ENCODE data around the gene TXNRD1.

DNA sequence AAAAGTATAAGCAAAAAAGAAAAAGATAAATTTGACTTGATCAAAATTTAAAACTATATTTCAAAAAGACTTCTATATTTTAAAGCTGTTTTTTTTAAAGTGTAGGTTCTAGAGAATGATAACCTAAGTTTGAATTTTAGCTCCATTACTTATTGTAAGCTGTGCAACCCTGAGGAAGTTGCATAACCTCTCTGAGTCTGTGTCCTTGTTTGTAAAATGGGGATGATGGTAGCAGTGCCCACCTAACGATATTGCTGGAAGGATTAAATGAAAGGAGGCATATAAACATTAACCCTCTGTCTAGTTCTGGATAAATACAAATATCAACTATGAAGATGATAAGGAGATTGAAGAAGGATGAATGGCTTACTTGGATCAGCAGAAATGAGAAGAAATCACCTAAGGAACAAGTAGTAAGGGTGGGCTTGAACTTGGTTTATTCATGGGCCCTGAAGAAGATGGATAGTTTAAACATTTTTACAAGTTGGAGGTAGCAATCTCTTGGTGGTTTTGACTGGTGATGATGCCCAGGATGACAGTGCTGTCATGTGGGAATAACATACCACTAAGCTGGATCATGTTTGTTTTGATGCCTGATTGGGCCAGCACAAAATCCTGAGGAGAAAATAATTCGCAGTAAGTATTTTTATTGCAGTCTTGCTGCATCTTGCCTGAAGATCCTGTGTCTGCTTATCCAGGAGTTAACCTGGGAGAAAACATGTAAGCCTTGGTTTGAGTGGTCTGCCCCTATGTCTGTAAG is 35.0 kb downstream of the TXNRD1 start:
- TF ChIP-seq, protein P1, sequence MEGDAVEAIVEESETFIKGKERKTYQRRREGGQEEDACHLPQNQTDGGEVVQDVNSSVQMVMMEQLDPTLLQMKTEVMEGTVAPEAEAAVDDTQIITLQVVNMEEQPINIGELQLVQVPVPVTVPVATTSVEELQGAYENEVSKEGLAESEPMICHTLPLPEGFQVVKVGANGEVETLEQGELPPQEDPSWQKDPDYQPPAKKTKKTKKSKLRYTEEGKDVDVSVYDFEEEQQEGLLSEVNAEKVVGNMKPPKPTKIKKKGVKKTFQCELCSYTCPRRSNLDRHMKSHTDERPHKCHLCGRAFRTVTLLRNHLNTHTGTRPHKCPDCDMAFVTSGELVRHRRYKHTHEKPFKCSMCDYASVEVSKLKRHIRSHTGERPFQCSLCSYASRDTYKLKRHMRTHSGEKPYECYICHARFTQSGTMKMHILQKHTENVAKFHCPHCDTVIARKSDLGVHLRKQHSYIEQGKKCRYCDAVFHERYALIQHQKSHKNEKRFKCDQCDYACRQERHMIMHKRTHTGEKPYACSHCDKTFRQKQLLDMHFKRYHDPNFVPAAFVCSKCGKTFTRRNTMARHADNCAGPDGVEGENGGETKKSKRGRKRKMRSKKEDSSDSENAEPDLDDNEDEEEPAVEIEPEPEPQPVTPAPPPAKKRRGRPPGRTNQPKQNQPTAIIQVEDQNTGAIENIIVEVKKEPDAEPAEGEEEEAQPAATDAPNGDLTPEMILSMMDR (IDR thresholded peaks at IDR 0.05; ENCODE audit: control extremely low read depth in 1 of 3, insufficient read depth in 1 of 3, low read depth in 1 of 3, low read length in 3 of 3) = no peak
- TF ChIP-seq EZH2 (IDR thresholded peaks at IDR 0.05; ENCODE audit: low read depth, low read length, severe bottlenecking) (no peak), SIN3A (conservative IDR thresholded peaks at IDR 0.05 in 1 of 2, IDR thresholded peaks at IDR 0.05 in 1 of 2; ENCODE audit: low read depth in 1 of 2, low read length in 2 of 2) (no peak), EGR1 (IDR thresholded peaks at IDR 0.05; ENCODE audit: borderline replicate concordance, low read depth, low read length) (no peak), POLR2AphosphoS5 (IDR thresholded peaks at IDR 0.05; ENCODE audit: low read depth, low read length) (no peak), CEBPB (IDR thresholded peaks at IDR 0.05; ENCODE audit: low read depth, low read length) (no peak), POLR2A (IDR thresholded peaks at IDR 0.05; ENCODE audit: control extremely low read depth in 1 of 2, low read depth in 2 of 2, low read length in 2 of 2) (no peak), TAF1 (IDR thresholded peaks at IDR 0.05; ENCODE audit: low read depth, low read length) (no peak)

Measured in H1 (cell line).